ENCODE data around the gene CSRP1.
"Not testable (repeated sequence)": the region's sequence is repeated elsewhere in the genome, so short reads cannot be mapped to it uniquely, and the experiment has no call there.

CSRP1 gene

GRCh38 chr1:201537891-201538611 lies 31.1 kb upstream of the CSRP1 start:
- no peak for DNase-seq (ENCODE audit: low read depth)

DNA sequence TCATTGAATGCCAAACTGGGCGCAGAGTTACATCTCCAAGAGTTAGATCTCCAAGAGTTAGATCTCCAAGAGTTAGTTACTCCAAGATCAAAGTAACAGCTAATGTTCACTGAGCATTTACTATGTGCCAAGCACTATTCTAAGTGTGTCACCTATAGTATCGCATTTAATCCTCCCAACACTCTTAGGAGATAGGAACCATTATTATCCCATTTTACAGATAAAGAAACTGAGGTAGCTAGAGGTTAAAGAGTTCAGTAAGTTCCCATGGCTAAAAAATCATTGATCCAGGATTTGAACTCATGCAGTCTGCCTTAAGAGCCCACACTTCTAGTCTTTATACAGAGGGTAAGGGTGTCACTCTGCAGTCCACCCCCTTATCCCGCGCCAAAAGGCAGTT lies 30.5 kb upstream of the CSRP1 start:
- no peak for DNase-seq (ENCODE audit: low read depth)

DNA sequence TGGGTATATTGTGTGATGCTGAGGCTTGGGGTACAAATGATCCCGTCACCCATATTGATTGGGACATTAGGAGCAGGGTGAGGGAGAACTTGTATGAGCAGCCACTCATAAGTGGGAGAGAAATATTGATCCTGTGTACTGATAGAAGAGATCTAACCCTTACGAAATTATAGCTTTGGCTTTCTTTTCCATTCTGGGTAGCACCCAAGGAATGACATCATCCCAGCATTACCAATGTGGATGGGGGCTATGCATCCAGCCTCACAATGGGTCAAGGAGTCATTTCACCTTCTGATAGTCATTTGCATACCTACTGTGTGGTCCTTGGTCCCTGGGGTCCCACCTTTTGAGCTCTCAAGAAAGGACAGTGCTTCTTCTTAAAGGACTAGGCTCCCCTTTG lies 30.1 kb upstream of the CSRP1 start:
- no peak for DNase-seq (ENCODE audit: low read depth)

- DNase-seq (ENCODE audit: low read depth), result no peak
Measured at GRCh38 chr1:201536558-201536957, 29.6 kb upstream of the CSRP1 start.

DNA sequence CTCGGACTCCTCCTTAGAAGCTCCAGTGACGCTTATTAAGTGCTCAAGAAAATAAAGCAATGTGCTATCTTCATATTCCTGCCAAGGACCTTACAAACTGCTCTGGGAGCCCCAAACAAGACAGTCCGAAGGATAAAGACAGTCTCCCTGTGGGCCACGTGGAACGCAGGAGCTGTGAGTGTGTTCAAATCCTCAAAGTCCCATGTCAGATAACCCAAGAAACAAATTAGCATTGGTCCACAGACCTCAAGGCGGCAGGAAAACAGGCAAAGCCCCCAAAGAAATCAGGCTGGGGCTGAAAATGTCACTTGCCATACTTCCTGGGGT lies 29.0 kb upstream of the CSRP1 start:
- DNase-seq (ENCODE audit: low read depth), result no peak

DNA sequence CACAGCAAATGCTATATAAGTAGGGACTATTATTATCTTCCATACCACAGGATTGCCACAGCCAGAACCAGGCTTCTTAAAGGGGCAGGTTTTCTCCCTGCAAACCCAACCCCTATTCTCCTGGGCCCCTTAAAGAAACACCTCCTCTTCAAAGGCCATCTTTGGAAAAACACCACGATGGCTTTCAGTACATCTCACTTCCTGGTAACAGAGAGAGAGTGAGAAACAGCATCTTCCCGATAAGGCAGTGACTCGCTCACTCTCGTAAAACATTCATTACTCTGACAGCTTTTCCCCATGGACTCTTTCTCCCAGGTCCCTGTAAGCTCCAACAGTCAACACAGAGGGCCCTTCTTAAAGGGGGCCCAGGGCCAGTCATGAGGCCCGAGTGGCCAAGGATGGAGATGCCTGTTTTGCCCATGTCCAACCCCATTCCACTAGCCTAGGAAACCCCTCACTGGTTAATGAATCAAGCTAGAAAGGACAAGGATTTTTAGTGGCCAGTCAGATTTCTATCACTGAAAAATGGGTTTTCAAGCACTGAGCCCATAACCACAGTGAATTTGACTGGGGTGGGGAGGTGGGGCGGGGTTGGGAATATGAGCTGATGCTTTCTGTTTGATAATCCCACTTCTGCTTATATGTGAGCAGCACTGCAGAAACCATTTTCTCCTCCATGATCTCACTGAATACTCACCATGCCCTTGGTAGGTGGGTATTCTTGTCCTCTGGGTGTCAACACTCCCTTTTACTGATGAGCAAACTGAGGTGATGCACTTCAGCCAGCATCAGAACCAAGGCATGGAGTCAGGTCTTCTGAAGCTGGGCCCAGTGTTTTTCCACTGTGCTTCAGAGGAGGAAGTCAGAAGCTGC lies 28.4 kb upstream of the CSRP1 start:
- DNase-seq (ENCODE audit: low read depth), result no peak

DNA sequence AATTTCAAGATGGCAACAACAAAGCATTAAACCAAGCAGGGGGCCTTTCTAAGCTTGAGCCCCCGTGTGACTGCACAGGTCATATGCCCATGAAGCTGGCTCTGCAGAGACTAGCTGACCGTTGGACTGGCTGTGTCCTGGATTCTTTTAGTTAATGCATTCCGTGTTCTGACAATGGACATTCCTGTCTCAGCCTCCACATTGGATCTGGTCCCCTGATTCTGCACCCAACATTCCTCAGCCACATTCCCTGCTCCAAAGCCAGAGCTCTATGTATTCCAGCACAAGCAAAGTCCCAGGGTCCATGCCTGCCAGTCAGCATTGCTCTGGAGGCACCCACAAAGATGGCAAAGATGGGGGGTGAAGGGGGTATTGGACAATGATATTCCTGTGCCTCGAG lies 26.9 kb upstream of the CSRP1 start:
- DNase-seq (ENCODE audit: low read depth), result no peak

DNA sequence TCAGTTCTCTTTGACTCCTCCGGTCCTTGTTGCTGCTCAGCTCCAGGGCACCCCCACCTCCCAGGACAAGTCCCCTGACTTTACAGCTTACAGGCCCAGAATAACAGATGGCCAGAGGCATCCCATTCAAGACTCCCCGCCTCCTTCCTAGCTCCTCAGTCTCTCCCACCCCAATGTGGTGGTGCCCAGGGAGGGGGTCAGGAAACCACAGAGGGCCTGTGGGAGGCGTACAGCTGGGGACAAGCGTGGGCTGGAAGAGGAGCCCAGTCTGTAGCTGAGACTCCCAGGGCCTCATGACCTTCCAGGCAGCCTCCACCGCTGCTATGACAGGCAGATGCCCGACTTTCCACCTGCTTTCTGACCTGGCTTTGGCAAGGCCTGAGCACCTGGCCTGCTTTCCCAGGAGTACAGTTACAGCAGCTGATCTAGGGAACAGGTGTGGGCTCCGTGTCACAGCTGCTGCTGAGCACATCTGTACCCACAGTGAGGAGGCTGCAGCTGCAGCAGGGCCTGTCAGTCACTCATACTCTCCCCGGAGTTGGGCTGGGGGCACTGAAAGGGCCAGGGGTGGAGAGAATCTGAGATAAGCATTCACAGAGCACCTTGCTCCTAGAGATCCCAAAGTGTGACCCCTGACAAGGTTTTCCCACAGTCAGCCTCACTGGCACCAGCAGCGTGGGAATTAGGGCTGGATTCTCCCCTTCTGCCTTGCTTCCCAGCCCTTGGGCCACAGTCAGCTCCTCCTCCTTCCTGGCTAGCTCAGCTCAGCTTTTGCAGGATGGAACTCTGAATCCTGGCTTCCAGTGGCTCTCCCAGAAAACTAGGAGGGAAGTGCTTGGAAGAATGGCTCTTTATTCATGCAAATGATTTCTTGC lies 24.9 kb upstream of the CSRP1 start:
- no peak for DNase-seq (ENCODE audit: low read depth)

- peak; percentile 26 for DNase-seq (ENCODE audit: low read depth)
Measured at GRCh38 chr1:201530741-201531531, 24.0 kb upstream of the CSRP1 start.

- DNase-seq (ENCODE audit: low read depth), result no peak
Measured at GRCh38 chr1:201528631-201529252, 21.8 kb upstream of the CSRP1 start.

GRCh38 chr1:201527879-201528278 lies 21.0 kb upstream of the CSRP1 start:
- DNase-seq (ENCODE audit: low read depth), result no peak

- no peak for DNase-seq (ENCODE audit: low read depth)
Measured at GRCh38 chr1:201525193-201525778, 18.4 kb upstream of the CSRP1 start.

DNA sequence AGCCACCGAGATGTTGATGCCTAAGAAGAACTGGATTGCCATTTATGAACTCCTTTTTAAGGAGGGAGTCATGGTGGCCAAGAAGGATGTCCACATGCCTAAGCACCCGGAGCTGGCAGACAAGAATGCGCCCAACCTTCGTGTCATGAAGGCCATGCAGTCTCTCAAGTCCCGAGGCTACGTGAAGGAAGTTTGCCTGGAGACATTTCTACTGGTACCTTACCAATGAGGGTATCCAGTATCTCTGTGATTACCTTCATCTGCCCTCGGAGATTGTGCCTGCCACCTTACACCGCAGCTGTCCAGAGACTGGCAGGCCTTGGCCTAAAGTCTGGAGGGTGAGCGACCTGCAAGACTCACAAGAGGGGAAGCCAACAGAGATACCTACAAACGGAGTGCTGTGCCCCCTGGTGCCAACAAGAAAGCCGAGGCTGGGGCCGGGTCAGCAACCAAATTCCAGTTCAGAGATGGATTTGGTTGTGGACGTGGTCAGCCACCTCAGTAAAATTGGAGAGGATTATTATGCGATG lies 13.2 kb upstream of the CSRP1 start:
- not testable (repeated sequence) for DNase-seq (ENCODE audit: low read depth)

- no peak for DNase-seq (ENCODE audit: low read depth)
Measured at GRCh38 chr1:201518071-201518470, 11.1 kb upstream of the CSRP1 start.

DNA sequence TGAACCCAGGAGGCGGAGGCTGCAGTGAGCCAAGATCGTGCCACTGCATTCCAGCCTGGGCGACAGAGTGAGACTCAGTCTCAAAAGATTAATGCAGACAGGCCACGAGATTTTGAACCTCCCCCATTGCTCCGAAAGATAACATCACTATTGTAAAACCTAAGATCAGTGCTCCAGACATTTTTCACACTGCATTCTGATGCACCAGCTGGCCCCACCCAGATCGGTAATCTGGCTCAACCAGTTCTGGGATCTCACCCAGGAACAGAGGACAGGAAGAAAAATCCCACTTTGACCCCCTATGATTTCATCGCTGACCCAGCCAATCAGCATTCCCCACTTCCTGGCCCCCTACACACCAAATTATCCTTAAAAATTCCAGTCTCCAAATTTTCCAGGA lies 10.7 kb upstream of the CSRP1 start:
- DNase-seq (ENCODE audit: low read depth), result no peak

DNA sequence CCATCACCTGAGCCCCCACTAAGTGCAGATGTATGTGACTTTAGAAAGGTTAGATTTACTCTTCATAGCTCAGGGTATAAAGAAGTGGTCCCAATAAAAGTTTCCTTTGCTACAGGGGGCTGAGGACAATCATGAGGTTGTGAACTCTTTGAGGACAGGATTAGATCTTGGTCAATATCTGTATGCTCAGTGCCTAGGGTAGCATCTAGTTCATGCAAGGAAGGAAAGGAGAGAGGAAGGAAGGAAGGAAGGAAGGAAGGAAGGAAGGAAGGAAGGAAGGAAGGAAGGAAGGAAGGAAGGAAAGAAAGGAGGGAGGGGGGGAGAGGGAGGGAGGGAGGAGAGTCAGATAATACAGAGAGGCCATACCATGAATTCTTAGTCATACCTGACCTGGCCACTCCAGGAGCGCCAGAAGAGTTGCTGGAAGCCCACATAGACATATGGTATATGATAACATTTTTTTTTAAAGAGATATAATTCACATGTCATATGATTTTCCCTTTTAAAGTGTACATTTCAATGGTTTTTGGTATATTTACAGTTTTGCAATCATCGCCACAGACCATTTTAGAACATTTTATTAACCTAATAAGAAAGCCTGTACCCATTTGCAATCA lies 9.7 kb upstream of the CSRP1 start:
- DNase-seq (ENCODE audit: low read depth), result no peak

- no peak for DNase-seq (ENCODE audit: low read depth)
Measured at GRCh38 chr1:201515895-201516294, 9.0 kb upstream of the CSRP1 start.

DNA sequence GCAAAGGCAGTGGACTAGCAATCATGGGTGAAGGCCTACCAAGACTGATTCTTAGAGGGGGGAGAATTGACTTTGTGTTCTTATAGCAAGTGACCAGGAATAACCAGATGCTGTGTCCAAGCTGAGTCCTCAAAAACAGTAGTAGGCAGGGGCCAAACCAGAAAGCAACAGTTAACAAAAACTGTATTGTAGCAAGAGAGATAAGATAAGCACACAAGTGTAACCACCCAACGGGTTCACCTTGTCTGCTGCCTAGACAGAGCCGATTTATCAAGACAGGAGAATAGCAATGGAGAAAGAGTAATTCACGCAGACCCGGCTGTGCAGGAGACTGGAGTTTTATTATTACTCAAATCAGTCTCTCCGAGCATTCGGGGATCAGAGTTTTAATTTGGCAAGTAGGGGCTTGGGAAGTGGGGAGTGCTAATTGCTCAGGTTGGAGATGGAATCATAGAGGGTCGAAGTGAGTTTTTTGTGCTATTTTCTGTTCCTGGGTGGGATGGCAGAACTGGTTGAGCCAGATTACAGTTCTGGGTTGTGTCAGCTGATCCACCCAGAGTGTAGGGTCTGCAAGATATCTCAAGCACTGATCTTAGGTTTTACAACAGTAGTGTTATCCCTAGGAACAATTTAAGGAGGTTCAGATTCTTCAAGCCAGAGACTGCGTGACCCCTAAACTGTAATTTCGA lies 8.3 kb upstream of the CSRP1 start:
- no peak for DNase-seq (ENCODE audit: low read depth)

DNA sequence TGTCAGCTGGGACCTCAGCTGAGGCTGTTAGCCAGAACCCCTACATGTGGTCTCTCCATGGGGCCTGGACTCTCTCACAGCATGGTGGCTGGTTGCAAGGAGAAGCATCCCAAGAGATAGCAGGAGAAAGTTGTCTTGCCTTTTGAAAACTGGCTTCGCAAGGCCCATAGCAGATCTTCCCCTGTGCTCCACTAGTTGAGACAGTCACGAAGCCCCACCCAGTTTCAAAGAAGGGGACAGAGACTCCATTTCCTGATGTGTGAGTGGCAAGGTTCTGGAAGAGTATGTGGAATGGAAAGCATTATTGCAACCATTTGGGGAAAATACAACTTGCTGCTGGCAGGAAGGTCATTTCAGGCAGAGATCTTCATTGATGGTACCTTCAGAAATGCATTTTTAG lies 7.5 kb upstream of the CSRP1 start:
- DNase-seq (ENCODE audit: low read depth), result no peak

All from stimulated activated CD8-positive, alpha-beta memory T cell treated with anti-CD3 and anti-CD28 coated beads, Interleukin-4, amount 100 ng/mL, for 24 hours (primary cell).